Activated naive CD4-positive, alpha-beta T cell treated with anti-CD3 and anti-CD28 coated beads, Interleukin-2, amount 10 ng/mL, durations not matched to agents 7 days and 5 days (primary cell): ENCODE data around the gene CHST8.

Source experiments
- CTCF ChIA-PET: fragments of 350-600 bp; sonication (Branson Sonifier 250); formaldehyde crosslinking; loops from one replicate; lab custom pipeline; 2021; ENCODE audit warnings: antibody characterized with exemption; lab: Charles Lee
- DNase-seq: peaks from one replicate; pipeline ENCODE4 v3.0.0-alpha.2; 2020
- H3K27ac Mint-ChIP-seq: one replicate; pipeline ENCODE4 v1.8.0; 2021; ENCODE audit warnings: mild to moderate bottlenecking, moderate library complexity, mixed read lengths
- H3K27me3 Mint-ChIP-seq: one replicate; pipeline ENCODE4 v1.8.0; 2021; ENCODE audit warnings: mild to moderate bottlenecking, mixed read lengths
- H3K36me3 Mint-ChIP-seq: one replicate; pipeline ENCODE4 v1.8.0; 2021; ENCODE audit warnings: mixed read lengths
- H3K4me1 Mint-ChIP-seq: one replicate; pipeline ENCODE4 v1.8.0; 2021; ENCODE audit warnings: mixed read lengths
- H3K4me3 Mint-ChIP-seq: one replicate; pipeline ENCODE4 v1.8.0; 2021; ENCODE audit warnings: mild to moderate bottlenecking, moderate library complexity, mixed read lengths
- H3K9me3 Mint-ChIP-seq: one replicate; pipeline ENCODE4 v1.8.0; 2021; ENCODE audit warnings: mixed read lengths

Gene CHST8

GRCh38 chr19:33667141-33667650, 45.4 kb downstream of the CHST8 start:
- Mint-ChIP-seq H3K27me3 (no peaks in the 10 kb centered on the region), H3K27ac (no peak overlapping the region), H3K36me3 (no peaks in the 10 kb centered on the region), H3K4me1 (no peaks in the 10 kb centered on the region), H3K9me3 (no peaks in the 10 kb centered on the region), H3K4me3 (no peak overlapping the region)
- no peak for DNase-seq
- CTCF ChIA-PET, result no interaction called here

DNA sequence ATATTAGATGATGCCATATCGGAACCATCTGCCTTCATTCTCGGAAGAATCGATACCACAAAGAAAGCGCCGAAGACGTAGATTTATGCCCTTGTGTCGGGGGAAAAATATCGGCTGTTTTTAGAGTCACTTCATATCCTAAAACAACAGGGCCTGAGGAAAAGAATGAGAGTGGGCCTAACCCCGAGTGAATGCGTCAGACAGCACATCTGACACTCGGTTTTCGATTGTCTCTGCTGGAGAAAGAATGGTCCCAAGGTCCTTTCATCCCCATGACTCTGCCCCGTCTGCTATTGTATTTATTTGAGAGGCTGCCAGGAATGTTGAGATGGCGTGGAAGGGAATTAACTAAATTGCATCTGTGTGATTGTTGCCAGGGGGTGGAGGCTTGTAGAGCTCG, 46.1 kb downstream of the CHST8 start:
- Mint-ChIP-seq H3K4me1 (no peaks in the 10 kb centered on the region), H3K27ac (no peak overlapping the region), H3K36me3 (no peaks in the 10 kb centered on the region), H3K27me3 (no peaks in the 10 kb centered on the region), H3K9me3 (no peaks in the 10 kb centered on the region), H3K4me3 (no peak overlapping the region)
- no peak for DNase-seq
- CTCF ChIA-PET, result no interaction called here

DNA sequence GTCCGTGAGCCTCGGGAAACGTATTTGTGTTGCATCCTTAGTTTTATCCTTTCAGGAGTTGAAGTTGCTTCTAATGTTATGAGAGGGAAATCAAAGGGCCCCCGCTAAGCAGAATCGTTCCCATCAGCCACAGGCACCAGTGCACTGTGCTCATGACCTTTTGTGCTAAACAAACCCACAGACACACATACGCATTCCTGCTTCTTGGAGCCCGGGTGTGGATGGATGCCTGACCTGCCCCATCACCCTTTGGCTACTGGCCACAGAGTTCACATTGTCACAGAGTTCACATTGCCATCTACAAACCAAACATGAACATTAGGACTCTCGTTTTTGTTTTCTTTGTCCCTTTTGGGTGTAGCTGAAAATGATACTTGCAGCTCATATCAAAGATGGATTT, 47.2 kb downstream of the CHST8 start:
- CTCF ChIA-PET, result no interaction called here

DNA sequence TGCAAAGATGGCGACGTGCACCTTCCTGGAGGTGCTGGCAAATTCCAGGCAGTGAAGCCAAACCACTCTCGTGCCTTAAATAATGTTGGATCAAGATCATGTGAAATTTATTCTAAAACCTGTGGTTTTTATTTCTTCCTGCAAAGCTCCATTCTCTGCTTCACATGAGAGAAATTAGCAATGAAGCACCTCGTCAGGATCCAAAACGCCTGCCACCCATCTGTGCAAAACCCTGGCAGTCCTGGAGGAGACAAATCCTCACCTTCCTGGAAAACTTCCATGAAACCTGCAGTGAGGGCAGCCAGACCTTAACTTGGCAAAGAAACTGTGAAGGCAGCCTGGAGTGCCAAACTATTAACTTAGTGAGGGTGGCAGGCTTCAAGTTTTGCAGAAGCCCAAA, 47.6 kb downstream of the CHST8 start:
- Mint-ChIP-seq H3K4me1 (no peaks in the 10 kb centered on the region), H3K27ac (no peak overlapping the region), H3K27me3 (no peaks in the 10 kb centered on the region), H3K9me3 (no peaks in the 10 kb centered on the region), H3K36me3 (no peaks in the 10 kb centered on the region), H3K4me3 (no peak overlapping the region)
- no peak for DNase-seq
- CTCF ChIA-PET, result no interaction called here

More for the DNA sequence above, 47.2 kb downstream of the CHST8 start:
- no peak for DNase-seq
- Mint-ChIP-seq H3K4me3 (no peak overlapping the region), H3K27ac (no peak overlapping the region), H3K36me3 (no peaks in the 10 kb centered on the region), H3K4me1 (no peaks in the 10 kb centered on the region), H3K9me3 (no peaks in the 10 kb centered on the region), H3K27me3 (no peaks in the 10 kb centered on the region)

- no peaks in the 10 kb centered on the region for H3K36me3 Mint-ChIP-seq
- no peaks in the 10 kb centered on the region for H3K27me3 Mint-ChIP-seq
- H3K27ac Mint-ChIP-seq, result no peak overlapping the region
- H3K9me3 Mint-ChIP-seq, result no peaks in the 10 kb centered on the region
- no peak for DNase-seq
- H3K4me3 Mint-ChIP-seq, result no peak overlapping the region
- CTCF ChIA-PET, result no interaction called here
- no peaks in the 10 kb centered on the region for H3K4me1 Mint-ChIP-seq
Observed at GRCh38 chr19:33670398-33670797, 48.6 kb downstream of the CHST8 start.

- no peak for DNase-seq
- H3K4me3 Mint-ChIP-seq, result no peak overlapping the region
- H3K36me3 Mint-ChIP-seq, result no peaks in the 10 kb centered on the region
- H3K4me1 Mint-ChIP-seq, result no peaks in the 10 kb centered on the region
- no peak overlapping the region for H3K27ac Mint-ChIP-seq
- H3K27me3 Mint-ChIP-seq, result no peaks in the 10 kb centered on the region
- CTCF ChIA-PET, result no interaction called here
- no peaks in the 10 kb centered on the region for H3K9me3 Mint-ChIP-seq
Observed at GRCh38 chr19:33671211-33671610, 49.5 kb downstream of the CHST8 start.

- Mint-ChIP-seq H3K27ac (no peak overlapping the region), H3K27me3 (no peaks in the 10 kb centered on the region), H3K4me3 (no peak overlapping the region), H3K36me3 (no peaks in the 10 kb centered on the region), H3K9me3 (no peaks in the 10 kb centered on the region), H3K4me1 (no peaks in the 10 kb centered on the region)
- CTCF ChIA-PET, result no interaction called here
- DNase-seq, result no peak
Observed at GRCh38 chr19:33673258-33673875, 51.6 kb downstream of the CHST8 start.

GRCh38 chr19:33673996-33674625, 52.4 kb downstream of the CHST8 start:
- H3K9me3 Mint-ChIP-seq, result no peaks in the 10 kb centered on the region
- no peaks in the 10 kb centered on the region for H3K27me3 Mint-ChIP-seq
- H3K4me3 Mint-ChIP-seq, result no peak overlapping the region
- no peaks in the 10 kb centered on the region for H3K4me1 Mint-ChIP-seq
- no peak for DNase-seq
- no peaks in the 10 kb centered on the region for H3K36me3 Mint-ChIP-seq
- CTCF ChIA-PET, result no interaction called here
- no peak overlapping the region for H3K27ac Mint-ChIP-seq

DNA sequence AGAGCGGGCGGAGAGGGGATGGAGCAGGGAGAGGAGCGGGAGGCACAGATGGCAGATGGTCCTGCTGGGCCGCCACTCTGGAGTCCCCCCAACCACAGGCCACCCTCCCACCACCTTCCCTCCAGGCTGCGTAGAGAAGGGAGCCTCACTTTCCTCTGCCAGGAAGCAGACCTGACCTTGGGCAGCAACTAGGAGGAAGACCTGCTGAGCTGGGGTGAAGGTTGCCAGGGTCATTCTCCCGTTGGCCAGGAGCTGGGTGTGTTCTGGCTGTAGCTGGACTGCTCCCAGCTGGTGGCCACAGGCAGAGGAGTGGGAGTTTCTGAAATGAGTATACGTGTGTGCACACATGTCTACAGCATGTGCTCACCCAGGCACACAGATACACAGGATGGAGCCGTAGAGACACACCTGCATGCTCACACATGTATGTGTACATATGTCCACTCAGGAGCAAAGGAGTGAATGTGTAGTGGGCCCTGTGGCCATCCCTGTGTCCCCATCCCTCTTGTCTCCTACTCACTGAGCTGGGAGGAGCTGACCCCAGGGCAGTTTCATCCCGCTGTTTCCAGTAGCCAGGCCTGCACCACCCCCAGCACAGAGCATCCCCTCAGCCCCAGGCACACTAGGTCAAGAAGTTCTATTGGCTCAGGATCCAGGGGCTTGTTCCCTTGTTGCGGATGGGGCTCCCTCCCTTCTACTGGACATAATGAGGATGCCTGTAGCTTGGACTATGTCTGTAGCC, 53.0 kb downstream of the CHST8 start:
- no peaks in the 10 kb centered on the region for H3K27me3 Mint-ChIP-seq

GRCh38 chr19:33675501-33676124, 53.9 kb downstream of the CHST8 start:
- H3K9me3 Mint-ChIP-seq, result no peaks in the 10 kb centered on the region
- no peaks in the 10 kb centered on the region for H3K36me3 Mint-ChIP-seq
- CTCF ChIA-PET, result no interaction called here
- no peak overlapping the region for H3K27ac Mint-ChIP-seq
- no peak for DNase-seq
- H3K4me1 Mint-ChIP-seq, result no peaks in the 10 kb centered on the region
- no peaks in the 10 kb centered on the region for H3K27me3 Mint-ChIP-seq
- no peak overlapping the region for H3K4me3 Mint-ChIP-seq

More for the DNA sequence above, 53.0 kb downstream of the CHST8 start:
- Mint-ChIP-seq H3K4me1 (no peaks in the 10 kb centered on the region), H3K4me3 (no peak overlapping the region), H3K36me3 (no peaks in the 10 kb centered on the region), H3K27ac (no peak overlapping the region), H3K9me3 (no peaks in the 10 kb centered on the region)
- no peak for DNase-seq
- CTCF ChIA-PET, result no interaction called here

GRCh38 chr19:33676999-33677665, 55.4 kb downstream of the CHST8 start:
- H3K4me3 Mint-ChIP-seq, result no peak overlapping the region

DNA sequence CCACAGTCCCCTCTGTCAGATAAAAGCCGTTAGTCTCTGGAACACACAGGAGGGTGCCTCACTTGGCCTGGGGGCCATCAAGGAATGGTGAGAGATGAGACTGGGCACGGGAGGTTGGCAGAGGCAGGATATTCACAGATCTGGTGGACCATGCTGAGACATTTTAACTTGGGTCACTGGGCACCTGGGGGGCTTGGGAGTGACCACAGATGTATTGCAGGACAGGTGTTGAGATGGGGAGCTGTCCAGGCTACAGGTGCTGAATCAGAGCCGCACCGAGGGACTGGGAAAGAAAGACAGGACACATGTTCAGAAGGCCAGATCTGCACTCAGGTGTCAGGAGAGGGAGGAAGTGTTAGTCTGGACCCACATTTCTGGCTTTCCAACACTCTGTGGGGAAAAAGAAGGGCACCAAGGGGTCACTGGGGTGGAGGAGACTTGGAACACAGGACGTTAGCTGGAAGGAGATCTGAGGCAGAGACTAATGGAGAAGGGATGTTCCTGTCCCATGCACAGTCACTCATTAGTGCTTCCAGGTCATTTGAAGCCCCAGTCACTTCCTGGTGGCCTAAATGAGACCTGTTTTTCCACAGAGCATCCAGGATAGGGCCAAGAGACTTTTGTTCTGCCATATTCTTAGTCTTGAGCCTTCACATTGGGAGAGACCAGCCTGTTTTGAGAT, 56.1 kb downstream of the CHST8 start:
- peaks cover 3% of the 10 kb centered on the region for H3K27me3 Mint-ChIP-seq
- CTCF ChIA-PET, result no interaction called here

More at GRCh38 chr19:33676999-33677665, 55.4 kb downstream of the CHST8 start:
- CTCF ChIA-PET, result no interaction called here
- Mint-ChIP-seq H3K9me3 (no peaks in the 10 kb centered on the region), H3K27ac (no peak overlapping the region), H3K27me3 (no peaks in the 10 kb centered on the region), H3K4me1 (no peaks in the 10 kb centered on the region), H3K36me3 (no peaks in the 10 kb centered on the region)
- no peak for DNase-seq

DNA sequence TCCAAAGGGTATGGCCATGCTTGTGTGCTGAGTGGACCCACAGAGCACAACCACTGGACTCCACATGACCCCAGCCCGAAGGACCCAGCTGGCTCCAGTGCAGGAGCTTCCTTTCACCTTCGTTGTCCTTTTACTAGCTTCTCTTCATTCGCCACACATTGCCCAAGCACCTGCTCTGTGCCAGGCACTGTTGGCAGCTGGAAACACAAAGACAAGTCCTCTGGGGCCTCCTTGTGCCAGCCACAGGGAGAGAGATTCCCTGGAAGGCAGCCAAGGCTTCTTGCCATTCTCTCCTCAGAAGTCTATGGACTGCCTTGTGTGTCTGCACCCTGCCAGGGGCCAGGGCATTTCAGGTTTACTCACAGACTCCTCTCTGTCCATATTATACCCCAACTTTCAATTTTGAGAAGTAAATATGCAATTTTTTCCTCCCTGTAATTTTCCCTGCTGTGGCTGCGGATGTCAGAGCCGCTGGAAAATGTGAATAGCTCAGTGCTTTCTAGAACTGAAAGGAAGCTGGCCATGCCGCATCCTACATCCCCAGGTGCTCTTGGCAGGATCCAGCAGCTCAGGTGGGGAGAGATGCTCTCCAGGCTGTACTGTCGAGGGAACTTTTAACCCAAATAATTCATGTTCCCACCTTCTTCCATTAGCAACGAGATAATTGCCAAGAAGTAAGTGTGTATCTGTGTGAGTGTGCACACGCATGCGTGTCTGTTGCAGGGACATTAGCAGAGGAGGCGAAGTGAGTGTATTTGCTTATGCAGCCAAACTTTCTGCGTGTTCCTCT, 57.2 kb downstream of the CHST8 start:
- CTCF ChIA-PET, result no interaction called here
- H3K4me3 Mint-ChIP-seq, result no peak overlapping the region

More for the DNA sequence above, 56.1 kb downstream of the CHST8 start:
- no peaks in the 10 kb centered on the region for H3K4me1 Mint-ChIP-seq
- H3K9me3 Mint-ChIP-seq, result no peaks in the 10 kb centered on the region
- H3K36me3 Mint-ChIP-seq, result no peaks in the 10 kb centered on the region
- H3K27ac Mint-ChIP-seq, result no peak overlapping the region
- H3K4me3 Mint-ChIP-seq, result no peak overlapping the region
- DNase-seq, result no peak

More for the DNA sequence above, 57.2 kb downstream of the CHST8 start:
- DNase-seq, result no peak
- Mint-ChIP-seq H3K4me1 (no peaks in the 10 kb centered on the region), H3K27me3 (peaks cover 11% of the 10 kb centered on the region), H3K27ac (no peak overlapping the region), H3K9me3 (no peaks in the 10 kb centered on the region), H3K36me3 (no peaks in the 10 kb centered on the region)
